Left lobe of liver (tissue), 2 donors: ENCODE measurements around the gene LARP4. TPM values are rescaled to one million over a fixed set of nuclear protein-coding genes. Genes with fewer than 3 reads are reported as not detected.
"Not testable (repeated sequence)": the region's sequence is repeated elsewhere in the genome, so short reads cannot be mapped to it uniquely, and the experiment has no call there.

Source experiments
- ATAC-seq: fragments of 200-7000 bp; cut with Tn5 transposase; one replicate; pipeline ENCODE4 v1.9.1; 2020; ENCODE audit warnings: mild to moderate bottlenecking, moderate library complexity
- DNase-seq: peaks from one replicate; pipeline ENCODE4 v3.0.0-alpha.2; 2020; ENCODE audit warnings: low spot score
- total RNA-seq: library from RNA; stranded (reverse); gene quantifications from one replicate; pipeline ENCODE4 v1.2.1, GENCODE V29; 2021
- donor health status: DM: no; HTN: no; CAD: no; lungs with moderate emphysema.
- donor health status: DM: no; HTN: yes; CAD: no.

LARP4 gene
- 67.1 TPM for total RNA-seq

GRCh38 chr12:50400638-50401499 is at the start of gene LARP4:
Gene LARP4 (plus strand): TSS chr12:50400885. CDS start chr12:50401011, 126 bp downstream.
- ATAC-seq (peak; percentile 93), DNase-seq (peak; percentile 93)

DNA sequence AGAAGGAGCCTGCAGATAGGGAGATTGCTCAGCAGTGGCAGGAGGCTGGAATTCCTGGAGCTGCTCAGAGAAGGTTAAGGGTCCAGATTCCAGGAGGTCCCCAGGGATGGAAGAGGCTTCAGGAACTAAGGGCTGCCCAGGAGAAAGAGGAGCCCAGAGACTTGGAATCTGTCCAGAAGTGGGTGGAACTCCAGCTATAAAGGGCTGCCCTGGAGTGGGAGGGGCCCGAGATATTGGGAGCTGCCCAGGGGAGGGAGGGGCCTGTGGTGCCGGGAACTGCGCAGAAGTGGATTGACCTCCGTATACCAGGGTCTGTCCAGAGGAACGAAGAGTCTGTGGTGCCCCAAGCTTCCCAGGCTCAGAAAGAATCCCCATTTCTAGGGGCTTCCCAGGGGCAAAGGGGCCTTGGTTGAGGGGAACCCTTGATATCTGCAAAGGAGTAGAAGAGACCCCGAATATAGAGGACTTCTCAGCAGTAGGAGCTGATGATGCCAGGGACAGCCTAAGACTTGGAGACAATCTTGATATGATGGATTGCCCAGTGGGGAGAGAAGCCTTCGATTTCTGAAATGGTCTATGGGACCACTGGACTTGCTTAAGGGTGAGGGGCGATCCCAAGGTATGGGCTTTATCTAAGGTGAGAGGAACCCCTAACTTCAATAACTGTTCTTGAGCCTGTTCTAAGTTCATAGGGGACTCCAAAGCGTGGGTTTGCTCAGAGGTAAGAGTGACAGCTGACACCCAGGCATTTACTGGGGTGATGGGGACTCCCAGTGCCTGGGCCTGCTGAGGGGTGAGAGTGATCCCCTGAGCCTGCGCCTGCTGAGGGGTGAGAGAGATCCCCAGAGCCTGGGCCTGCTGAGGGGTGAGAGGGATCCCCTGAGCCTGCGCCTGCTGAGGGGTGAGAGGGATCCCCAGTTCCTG is 49.3 kb upstream of the LARP4 start:
- ATAC-seq (peak; percentile 42), DNase-seq (no peak)

GRCh38 chr12:50353404-50353803 is 47.3 kb upstream of the LARP4 start:
- no peak for DNase-seq
- no peak for ATAC-seq

- ATAC-seq, result peak; percentile 57
- DNase-seq, result no peak
Observed at GRCh38 chr12:50353869-50354593, 46.7 kb upstream of the LARP4 start.

GRCh38 chr12:50354908-50355307 is 45.8 kb upstream of the LARP4 start:
- ATAC-seq, result no peak
- no peak for DNase-seq

DNA sequence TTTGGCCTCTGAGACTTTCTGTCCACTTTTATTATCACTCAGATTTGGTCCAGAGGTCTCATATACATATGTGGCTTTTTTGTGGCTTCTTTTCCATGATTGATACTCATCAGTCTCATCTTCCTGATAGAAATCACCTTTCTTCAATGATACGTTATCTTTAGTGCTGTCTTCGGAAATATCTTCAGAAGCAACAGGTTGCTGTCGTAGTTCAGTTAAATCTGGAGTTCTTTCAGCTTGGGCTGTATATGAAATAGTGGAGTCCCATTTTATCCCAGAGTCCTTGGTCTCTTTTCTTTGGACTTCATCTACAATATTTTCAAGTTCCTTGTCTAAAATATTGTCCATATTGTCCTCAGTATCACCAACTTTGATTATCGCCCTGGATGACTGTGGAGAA is 45.3 kb upstream of the LARP4 start:
- DNase-seq (no peak), ATAC-seq (no peak)

GRCh38 chr12:50362671-50363070 is 38.0 kb upstream of the LARP4 start:
- ATAC-seq (no peak), DNase-seq (no peak)

GRCh38 chr12:50363141-50363540 is 37.5 kb upstream of the LARP4 start:
- ATAC-seq, result no peak
- no peak for DNase-seq

DNA sequence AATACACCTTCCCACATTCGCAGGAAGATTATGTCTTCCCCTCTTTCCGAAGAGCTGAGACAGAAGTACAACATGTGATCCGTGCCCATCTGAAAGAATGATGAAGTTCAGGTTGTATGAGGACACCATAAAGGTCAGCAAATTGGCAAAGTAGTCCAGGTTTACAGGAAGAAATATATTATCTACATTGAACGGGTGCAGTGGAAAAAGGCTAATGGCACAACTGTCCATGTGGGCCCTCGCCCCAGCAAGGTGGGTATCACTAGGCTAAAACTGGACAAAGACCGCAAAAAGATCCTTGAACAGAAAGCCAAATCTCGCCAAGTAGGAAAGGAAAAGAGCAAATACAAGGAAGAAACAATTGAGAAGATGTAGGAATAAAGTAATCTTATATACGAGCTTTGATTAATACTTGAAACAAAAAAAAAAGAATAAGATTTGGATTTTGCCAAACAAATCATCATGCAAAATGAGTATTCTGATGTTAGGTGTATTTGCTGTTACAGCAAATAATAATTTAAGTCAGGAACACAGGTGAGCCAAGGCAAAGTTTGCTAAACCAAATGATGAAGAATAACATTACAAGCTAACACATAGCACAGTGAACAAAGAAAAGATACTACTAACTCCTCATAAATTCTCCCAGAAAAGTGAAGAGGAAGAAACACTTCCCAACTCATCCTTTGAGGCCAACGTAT is 34.8 kb upstream of the LARP4 start:
- DNase-seq (no peak), ATAC-seq (no peak)

DNA sequence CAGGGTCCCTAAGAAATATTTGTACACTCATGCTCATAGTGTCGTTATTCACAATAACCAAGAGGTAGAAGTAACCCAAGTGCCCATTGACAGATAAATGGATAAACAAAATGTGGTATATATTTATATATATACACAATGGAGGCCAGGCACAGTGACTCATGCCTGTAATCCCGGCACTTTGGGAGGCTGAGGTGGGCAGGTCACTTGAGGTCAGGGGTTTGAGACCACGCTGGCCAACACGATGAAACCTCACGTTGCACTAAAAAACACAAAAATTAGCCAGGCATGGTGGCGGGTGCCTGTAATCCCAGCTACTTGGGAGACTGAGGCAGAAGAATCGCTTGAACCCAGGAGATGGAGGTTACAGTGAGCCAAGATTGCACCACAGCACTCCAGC is 30.0 kb upstream of the LARP4 start:
- not testable (repeated sequence) for ATAC-seq, DNase-seq

DNA sequence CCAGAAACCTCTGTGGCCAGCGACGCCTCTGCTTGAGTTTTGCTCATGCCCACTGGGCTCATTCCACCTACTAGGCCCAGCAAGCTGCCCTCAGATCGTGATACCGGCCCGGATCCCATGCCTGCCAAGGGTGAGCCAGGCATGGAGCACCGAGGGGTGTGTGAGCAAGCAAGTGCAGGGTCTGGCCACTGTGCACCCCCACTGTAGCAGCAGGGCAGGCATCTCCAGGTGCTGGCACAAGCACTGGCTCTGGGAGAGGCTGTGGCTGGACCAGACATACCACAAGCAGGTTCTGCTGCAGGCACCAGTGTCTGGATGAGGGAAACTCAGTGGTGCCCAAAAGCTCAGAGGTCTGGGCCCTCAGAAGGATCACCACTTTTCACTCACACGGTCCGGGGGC is 24.9 kb upstream of the LARP4 start:
- no peak for DNase-seq
- no peak for ATAC-seq

- no peak for ATAC-seq
Observed at GRCh38 chr12:50380761-50381325, 19.8 kb upstream of the LARP4 start.

GRCh38 chr12:50387487-50387886 is 13.2 kb upstream of the LARP4 start:
- DNase-seq (no peak), ATAC-seq (no peak)

More at GRCh38 chr12:50380761-50381325, 19.8 kb upstream of the LARP4 start:
- no peak for DNase-seq

GRCh38 chr12:50387972-50388478 is 12.7 kb upstream of the LARP4 start:
- no peak for DNase-seq
- ATAC-seq, result no peak

GRCh38 chr12:50388793-50389192 is 11.9 kb upstream of the LARP4 start:
- not testable (repeated sequence) for DNase-seq, ATAC-seq

DNA sequence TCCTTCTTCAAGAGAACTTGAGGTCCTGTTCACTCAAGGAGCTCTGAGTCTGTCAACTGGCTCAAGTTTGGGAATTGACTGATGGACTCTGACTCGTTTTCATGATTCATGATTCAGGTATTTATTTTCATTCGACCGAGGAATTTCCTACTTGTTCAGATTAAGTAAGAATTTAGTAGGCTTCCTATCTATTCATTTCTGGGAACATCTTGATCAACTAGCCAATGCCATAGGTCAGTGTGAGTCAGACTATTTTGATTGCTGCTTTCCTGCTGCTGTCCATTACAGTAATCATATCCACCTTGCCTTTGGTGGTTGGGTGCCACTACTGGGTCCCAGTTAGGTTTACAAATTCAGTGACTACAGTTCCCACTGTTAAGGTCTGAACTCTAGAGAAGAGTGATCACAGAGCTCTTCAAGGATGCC is 10.4 kb upstream of the LARP4 start:
- DNase-seq (no peak), ATAC-seq (no peak)

GRCh38 chr12:50394469-50395029 is 6.1 kb upstream of the LARP4 start:
- ATAC-seq (no peak), DNase-seq (no peak)

GRCh38 chr12:50397117-50397650 is 3.5 kb upstream of the LARP4 start:
- ATAC-seq, result no peak
- no peak for DNase-seq

- ATAC-seq (no peak), DNase-seq (no peak)
Observed at GRCh38 chr12:50398931-50399330, 1.8 kb upstream of the LARP4 start.
